Measurements from ENCODE around the gene SF3B1.

GRCh38 chr2:197453123-197453913, 18.5 kb upstream of the SF3B1 start, which contains the start of gene COQ10B:
- TF ChIP-seq CTBP1 (IDR thresholded peaks at IDR 0.05; ENCODE audit: borderline replicate concordance): no peak
- no peak for TF ChIP-seq TARDBP (IDR thresholded peaks at IDR 0.05)
- no peak for TF ChIP-seq SP1 (IDR thresholded peaks at IDR 0.05)

Data from HEK293T (cell line).